ENCODE data around the gene SH3BP4.

SH3BP4 gene

DNA sequence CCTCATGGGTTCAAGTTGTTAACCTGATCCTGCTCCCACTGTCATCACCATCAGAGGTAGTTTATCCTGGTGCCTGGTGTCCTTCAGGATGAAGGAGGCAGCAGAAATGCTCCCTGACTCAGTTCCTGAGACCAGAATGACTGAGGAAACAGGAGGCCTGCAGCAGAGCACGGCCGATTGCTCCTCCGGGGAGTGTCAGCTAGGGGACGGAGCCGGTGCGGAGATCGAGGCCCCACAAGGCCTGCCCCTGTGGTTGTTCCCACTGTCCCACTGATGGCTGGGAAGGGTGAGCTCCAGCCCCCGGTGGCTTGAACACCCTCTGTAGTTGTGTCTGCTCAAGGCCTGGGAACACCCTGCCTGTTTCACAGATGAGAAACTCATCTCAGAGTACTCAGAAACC, 45.6 kb downstream of the SH3BP4 start:
- DNase-seq = no peak

- no peak for DNase-seq
Measured at GRCh38 chr2:234998404-234999211, 46.8 kb downstream of the SH3BP4 start.

DNA sequence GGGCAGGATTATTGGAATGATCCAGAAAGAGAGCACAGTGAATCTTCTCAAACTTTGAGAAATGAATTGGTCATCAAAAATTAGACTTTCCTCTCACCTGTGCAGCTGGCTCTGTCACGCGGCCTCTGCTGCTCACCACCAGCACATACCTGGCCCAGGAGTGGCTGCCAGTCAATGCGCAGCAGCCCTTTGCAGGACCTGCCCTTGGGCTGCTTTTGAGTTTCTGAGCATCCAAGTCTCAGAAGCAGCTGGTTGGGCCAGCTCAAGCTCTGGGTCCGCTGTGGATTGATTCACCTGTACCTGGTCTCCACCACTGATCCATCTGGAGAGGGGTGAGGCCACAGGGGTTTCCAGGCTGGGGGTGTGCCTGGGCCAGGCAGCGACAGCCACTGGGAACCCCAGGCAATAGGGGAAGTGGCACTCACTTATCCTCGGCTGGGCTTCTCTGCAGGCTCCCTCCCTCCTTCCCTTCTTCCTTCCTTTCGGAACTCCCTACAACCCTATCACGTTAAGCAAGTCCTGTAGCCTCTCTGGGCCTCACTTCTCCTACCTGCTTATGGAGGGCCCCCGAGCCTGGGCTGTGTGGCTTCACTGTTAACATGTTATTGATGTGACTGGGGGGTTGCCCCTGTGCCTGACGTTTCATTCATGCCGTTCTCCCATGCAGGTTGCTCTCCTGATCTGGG, 48.1 kb downstream of the SH3BP4 start:
- no peak for DNase-seq

DNA sequence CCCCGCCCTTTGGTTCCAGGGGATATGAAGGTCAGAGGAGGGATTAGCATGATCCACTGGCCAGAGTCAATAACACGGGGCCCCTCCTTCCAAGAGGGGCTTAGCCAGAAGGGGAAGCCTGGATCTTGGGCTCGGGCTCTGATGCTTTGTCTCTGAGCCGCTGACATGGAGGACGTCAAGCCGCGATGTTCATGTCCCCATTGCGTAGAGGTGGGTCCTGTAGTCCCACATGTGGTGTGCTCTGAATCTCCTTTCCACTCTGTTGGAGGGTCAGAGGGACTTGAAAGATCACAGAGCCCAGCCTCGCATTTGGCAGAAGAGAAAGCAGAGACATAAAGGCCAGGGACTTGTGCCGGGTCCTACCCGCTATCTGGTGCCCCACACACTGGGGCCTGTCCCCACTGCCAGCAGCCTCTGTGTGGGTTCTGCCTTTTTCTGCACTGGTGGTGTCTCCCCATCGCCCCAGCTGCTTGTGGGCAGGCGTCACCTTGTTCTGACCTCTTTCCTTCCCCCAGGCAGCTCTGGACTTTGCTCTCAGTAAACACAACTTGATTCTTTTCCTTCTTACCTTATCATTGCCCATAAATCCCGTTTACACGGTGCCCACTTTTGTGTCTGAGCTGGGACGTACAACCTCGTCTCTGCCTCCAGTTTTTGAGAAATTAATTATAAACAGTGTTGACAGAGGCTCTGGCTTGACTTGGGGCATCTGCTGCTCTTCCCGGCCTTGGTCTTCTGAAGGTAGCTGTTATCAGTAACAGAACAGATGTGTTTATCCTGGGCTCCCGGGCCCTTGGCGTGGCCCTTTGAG, 48.8 kb downstream of the SH3BP4 start:
- DNase-seq = no peak

GRCh38 chr2:235001237-235002133, 49.7 kb downstream of the SH3BP4 start:
- DNase-seq = no peak

DNA sequence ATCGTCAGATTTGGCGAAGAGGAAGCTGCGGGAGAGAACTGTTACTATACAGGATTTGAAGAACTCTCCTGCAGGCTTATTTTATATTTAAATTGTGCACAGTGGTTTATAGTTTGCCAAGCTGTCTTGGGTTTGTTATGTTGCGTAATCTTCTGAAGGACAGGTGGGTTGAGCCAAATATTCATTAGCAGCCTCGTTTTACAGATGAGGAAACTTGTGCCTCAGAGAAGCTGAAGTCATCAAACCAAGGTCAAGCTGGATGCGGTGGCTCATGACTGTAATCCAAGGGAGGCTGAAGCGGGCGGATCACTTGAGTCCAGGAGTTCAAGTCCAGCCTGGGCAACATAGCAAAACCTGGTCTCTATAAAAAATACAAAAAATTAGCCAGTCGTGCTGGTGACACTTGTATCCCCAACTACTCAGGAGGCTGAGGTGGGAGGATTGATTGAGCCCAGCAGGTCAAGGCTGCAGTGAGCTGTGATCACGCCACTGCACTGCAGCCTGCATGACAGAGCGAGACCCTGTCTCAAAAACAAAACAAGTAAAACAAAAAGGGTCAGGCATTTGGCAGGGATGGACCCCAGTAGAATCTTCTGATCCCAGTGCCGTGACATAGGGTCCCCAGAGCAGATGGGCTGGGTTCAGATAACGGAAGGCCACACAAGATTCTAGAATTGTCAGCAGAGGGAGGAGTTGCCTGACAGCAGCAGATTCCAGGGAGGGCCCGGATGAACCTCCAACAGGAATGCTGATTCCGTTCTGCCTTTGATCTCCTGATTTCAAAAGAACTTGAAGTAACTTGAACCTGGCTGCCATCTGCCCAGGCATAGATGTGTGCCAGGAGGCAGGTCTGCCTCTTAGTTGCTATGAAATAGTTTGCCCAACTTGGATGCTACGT, 50.6 kb downstream of the SH3BP4 start:
- DNase-seq = no peak

DNA sequence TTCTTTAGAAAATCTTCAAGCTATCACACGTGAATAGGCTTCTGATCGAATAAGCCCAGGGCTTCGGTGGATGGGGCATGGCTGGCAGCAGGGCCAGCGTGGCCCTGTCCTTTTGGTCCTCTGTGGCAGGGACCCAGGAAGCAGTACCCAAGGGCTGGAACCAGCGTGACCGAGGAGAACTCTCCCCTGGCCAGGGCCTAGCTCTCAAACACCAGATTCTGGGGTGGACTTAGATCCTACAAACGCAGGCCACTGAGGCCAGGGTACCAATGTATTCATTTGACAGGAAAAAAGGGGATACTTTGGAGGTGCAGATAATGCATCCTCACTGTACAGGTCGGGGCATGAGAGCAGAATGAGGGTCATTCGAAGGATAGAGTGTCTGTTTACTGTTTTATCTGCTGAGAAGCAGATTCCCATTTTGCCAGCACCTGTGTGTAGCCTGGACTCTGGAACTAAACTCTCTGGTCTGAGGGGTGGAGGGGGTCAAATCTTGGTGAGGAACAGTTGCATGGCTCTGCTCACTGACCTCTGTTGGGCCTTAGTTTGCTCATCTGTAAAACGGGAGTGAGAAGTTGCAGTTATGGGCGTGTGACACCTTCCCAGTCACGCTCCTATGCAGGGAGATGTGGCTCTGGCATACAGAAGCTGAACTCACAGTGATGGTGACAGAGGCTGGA, 51.4 kb downstream of the SH3BP4 start:
- no peak for DNase-seq

GRCh38 chr2:235004329-235004903, 52.6 kb downstream of the SH3BP4 start:
- no peak for DNase-seq

- DNase-seq = no peak
Measured at GRCh38 chr2:235005023-235005422, 53.2 kb downstream of the SH3BP4 start.

- DNase-seq = peak in 47 of 56 donors; percentile 11 to 87 (median 55)
Measured at GRCh38 chr2:235005603-235006259, 53.9 kb downstream of the SH3BP4 start.

DNA sequence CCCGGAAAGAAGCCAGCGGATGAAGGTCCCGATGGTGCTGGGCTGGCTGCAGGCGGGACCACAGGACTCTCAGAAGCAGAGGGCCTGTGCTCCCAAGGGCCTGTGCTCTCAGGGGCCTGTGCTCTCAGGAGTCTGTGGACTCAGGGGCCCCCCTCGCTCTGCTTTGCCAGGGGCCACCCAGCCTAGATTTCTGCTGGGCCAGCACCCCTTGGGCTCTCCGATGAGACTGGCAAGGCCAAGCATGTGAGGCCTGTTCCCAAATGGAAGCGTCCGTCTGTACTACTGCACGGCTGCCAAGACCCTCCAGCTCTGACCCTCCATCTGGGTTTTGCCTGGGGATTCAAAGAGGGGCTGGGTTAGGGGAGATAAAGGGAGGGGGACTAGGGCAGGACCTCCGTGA, 54.6 kb downstream of the SH3BP4 start:
- no peak for DNase-seq

GRCh38 chr2:235006986-235007385, 55.2 kb downstream of the SH3BP4 start:
- DNase-seq = no peak

DNA sequence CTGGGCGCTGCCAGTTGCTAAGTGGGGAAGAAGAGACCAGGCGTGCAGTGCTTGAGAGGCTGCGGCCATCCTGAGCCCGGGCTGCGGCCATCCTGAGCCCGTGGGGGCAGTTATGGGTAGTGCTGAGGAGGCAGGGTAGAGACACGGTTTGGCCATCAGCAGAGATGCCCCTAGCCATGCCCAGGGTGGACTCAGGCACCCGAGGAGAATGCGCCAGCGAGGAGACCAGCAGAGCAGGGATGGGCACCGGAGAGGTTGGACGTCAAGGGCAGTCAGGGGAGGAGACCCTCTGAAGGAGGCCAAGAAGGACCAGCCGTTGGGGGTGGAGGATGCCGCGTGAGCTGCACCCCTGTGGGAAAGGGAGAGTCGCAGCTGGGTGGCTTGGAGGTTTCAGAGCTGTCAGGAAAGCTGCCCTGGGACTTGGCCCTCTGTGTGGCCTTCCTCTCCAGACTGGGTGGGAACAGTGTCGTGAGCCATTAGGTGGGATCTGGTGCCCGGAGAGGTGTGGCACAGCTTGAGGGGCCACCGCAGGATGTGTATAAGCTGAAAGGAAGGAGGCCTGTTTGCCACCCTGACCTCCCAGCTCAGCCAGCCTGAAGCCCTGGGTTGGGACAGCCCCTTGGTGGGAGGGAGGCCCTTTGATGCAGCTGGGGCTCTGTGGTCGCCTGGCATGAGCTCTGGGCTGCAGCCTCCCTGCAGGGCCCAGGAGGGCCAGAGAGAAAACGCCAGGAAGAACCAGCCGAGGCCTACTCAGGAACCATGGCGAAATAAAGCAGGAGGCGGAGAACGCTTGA, 56.0 kb downstream of the SH3BP4 start:
- no peak for DNase-seq

GRCh38 chr2:235008584-235009044, 56.8 kb downstream of the SH3BP4 start:
- no peak for DNase-seq

DNA sequence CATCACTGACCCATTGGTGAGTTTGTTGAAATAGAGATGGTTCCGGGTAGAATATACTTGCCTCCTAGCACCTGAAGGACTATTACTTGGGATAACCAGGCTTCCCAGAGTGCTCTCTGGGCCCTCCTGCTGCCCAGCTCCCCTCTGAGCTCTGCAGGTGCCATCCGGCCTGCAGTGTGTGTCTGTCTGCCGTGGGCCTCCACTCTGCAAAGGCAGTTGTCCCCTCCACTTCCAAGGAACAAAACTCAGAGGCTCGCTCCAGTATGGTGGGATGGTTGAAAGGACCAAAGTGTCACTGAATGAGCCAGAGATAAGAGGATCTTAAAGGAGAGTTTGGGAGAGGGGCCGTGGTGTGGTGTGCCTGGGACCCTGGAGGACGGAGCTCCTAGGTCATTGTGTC, 57.3 kb downstream of the SH3BP4 start:
- DNase-seq = no peak

- no peak for DNase-seq
Measured at GRCh38 chr2:235010117-235010714, 58.4 kb downstream of the SH3BP4 start.

- DNase-seq = no peak
Measured at GRCh38 chr2:235011607-235011928, 59.8 kb downstream of the SH3BP4 start.

Data from amygdala (tissue), 56 donors.